ENCODE measurements around the gene CCDC74A.
A peak's percentile ranks its signal among the peaks of the same experiment; 100 is the strongest.
"Not testable (repeated sequence)": the region's sequence is repeated elsewhere in the genome, so short reads cannot be mapped to it uniquely, and the experiment has no call there.

CCDC74A gene

DNA sequence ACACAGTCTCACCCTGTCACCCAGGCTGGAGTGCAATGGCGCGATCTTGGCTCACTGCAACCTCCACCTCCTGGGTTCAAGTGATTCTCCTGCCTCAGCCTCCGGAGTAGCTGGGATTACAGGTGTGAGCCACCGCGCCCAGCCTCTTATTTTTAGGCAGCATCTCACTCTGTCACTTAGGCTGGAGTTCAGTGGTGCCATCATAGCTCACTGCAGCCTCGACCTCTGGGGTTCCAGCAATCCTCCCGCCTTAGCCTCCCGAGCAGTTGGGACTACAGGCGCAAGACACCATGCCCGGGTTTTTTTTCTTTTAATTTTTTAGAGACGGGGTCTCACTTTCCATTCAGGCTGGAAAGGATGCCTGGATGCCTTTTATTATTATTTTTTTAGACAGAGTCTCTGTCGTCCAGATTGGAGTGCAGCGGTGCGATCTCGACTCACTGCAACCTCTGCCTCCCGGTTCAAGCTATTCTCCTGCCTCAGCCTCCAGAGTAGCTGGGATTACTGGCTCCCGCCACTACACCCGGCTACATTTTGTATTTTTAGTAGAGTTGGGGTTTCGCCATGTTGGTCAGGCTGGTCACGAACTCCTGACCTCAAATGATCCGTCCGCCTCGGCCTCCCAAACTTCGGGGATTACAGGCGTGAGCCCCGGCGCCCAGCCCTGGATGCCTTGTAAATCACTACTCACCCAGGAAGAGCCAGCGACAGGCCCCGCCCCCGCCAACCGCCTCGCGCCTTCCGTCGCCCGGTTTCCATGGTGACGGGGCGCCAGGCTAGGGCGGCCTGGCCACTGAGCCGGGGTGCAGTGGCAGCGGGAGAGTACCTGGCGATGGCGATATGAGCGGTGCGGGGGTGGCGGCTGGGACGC is at the start of gene CCDC74A:
Gene CCDC74A (plus strand): TSS at position 758 of the 871 bp plus-strand sequence. CDS start 83 bp downstream, at position 841.
- peak; percentile 74 for DNase-seq

DNA sequence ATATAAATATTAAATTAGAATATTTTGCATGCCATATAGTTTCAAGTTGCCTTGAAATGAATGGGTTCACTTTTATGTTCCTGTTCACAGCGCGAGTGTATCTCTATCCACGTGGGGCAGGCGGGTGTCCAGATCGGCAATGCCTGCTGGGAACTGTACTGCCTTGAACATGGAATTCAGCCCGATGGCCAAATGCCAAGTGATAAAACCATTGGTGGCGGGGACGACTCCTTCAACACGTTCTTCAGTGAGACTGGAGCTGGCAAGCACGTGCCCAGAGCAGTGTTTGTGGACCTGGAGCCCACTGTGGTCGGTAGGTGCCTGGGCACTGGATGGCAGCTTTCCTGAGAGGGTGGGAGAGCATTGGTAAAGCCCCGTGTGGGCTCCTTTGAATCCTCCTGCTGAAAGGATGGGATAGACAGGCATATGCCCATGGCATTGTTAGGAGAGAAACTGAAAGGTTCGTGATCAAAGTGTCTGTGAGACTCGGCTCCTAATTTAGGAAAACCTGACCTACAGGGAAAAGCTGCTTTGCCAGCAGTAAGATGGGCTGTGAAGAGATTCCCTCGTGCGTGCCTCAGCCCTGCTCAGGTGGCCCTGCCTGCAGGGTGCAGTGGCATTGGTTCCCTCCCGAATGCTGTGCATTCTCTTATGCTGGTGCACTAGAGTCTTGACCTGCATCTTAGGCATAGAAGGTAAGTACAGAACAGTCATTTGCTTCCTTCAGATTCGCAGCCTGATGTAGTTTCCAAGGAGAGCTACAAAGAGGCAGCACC is 49.4 kb upstream of the CCDC74A start:
- DNase-seq: not testable (repeated sequence)

DNA sequence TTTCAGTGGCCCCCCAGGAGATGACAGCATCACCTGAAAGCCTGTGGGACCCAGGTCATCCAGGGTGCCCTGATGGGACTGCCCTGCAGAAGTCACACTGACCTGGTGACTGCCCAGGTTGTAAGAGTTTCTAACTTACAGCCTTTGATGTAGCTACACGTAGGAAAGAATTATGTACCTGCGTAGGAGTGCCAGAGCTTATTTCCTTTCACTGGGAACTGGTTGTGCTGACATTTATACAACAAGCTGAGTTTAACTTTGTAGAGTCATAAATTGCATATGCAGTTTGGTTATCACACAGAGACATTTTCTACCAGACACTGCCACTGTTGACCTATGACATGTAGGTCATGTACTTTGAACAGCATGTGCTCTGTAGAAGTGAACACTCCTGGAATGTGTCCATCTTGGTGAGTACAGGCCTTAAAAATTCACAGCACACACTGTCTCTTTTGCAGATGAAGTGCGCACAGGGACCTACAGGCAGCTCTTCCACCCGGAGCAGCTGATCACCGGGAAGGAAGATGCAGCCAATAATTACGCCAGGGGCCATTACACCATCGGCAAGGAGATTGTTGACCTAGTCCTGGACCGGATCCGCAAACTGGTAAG is 48.7 kb upstream of the CCDC74A start:
- DNase-seq: not testable (repeated sequence)

GRCh38 chr2:131480351-131480750 is 47.3 kb upstream of the CCDC74A start:
- not testable (repeated sequence) for DNase-seq

GRCh38 chr2:131482506-131483155 is 45.1 kb upstream of the CCDC74A start:
- not testable (repeated sequence) for DNase-seq

GRCh38 chr2:131483981-131484820 is 43.5 kb upstream of the CCDC74A start:
- not testable (repeated sequence) for DNase-seq

DNA sequence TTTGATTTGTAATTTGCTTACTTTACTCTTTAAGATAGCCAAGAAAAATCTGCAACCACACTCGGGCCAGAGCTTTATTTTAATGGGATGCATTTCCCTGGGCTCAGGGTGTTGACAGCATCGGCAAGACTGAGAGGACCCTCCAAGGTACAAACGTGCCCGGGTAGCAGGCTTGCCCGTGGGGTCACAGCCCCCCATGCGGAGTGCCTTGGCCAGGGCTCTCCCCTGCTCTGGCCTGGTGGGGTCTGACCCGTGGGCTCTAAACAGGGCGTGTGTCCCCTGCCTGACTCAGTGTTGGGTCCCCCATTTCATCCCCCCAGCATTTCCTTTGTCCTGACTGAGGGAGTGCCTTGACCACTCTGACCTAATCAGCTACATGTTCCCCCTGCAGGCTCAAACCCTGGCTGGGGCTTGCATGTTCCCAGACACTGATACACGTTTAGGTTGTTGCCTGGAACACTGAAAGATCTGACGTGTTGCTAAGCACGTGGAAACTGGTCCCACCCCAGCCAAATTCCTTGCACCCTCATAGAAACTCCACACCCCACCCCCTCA is 42.7 kb upstream of the CCDC74A start:
- DNase-seq: not testable (repeated sequence)

GRCh38 chr2:131486201-131486902 is 41.3 kb upstream of the CCDC74A start:
- peak; percentile 10 for DNase-seq

GRCh38 chr2:131488306-131489205 is 39.1 kb upstream of the CCDC74A start:
- peak; percentile 90 for DNase-seq

DNA sequence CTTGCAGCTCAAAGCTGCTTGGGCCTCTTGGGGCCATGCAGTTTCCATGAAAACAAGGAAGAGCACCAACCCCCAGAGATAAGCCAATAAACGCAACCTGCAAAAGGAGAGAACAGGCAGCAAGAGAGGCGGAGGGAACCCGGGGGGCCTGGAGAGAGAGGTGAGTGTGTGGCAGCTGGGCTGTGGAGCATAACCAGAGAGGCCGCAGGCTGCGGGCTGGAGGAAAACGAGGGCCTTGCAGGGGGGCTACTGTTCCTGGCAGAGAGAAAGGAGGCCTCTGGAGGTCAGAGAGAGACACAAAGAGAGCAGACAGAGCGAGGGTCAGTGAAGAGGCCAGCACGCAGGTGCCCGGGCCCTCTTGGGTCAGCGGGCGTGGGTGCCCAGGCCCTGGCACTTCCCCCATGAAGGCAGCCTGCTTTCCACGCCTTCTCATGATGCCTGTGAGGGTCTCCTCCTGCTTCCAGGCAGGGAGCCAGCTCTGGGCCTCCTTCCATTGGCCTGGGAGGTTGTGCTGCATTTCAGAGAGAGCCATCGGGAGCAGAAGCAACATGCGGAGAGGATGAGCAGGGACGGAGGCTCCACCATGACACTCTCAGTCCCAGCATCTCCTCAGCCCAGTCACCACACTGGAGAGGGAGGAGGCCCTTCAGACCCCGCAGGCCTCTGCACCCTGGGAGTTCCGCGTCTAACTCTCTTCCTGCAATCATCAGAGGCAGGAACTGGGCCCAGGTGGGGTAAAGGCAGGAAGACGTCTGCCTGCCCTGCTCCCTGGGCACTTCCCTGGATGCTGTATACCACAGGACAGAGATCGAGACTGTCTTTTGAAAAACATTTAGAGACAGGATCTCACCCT is 36.8 kb upstream of the CCDC74A start:
- DNase-seq: peak; percentile 43

GRCh38 chr2:131491469-131491836 is 36.2 kb upstream of the CCDC74A start:
- DNase-seq: peak; percentile 32

DNA sequence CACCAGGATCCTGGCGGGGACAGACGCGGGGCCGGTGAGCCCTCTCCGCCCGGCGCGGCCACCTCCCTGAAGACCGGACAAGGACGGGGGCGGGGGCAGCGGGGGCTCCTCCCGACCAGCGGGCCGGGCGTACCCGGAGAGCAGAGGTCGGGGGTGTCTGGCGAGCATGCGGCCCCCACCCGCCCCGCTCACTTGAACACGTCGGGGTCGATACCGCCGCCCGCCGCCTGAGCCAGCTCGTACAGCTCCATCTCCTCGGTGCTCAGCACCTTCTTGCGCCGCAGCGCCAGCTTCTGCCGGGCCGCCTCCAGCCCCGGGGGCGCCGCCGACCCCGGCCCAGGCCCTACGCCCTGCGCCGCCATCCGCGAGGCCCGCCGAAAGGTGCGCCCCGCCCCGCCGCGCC is 35.7 kb upstream of the CCDC74A start, which contains the start of gene MZT2A:
Gene MZT2A (minus strand): TSS at position 383 of the 403 bp plus-strand sequence. CDS start 21 bp downstream, at position 362.
- DNase-seq: not testable (repeated sequence)

GRCh38 chr2:131492418-131493198 is 35.1 kb upstream of the CCDC74A start:
- peak; percentile 97 for DNase-seq

- DNase-seq: no peak
These were observed 34.3 kb upstream of the CCDC74A start for GRCh38 chr2:131493199-131493968.

DNA sequence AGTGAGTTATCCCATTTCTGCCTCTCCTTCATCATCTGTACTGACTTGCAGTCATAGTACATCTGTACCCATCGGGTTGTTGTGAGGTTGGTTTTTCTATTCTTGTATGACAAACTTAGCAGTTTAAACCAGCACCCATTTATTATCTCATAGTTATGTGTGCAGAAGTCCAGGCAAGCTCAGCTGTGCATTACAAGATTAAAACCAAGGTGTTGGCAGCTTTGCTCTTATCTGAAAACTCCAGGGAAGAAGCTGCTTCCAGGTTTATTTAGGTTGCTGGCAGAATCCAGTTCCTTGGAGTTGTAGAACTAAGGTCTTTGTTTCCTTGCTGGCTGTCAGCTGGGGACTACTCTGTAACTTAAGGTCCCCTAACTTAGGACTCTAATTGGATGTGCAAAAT is 32.2 kb upstream of the CCDC74A start:
- not testable (repeated sequence) for DNase-seq

DNA sequence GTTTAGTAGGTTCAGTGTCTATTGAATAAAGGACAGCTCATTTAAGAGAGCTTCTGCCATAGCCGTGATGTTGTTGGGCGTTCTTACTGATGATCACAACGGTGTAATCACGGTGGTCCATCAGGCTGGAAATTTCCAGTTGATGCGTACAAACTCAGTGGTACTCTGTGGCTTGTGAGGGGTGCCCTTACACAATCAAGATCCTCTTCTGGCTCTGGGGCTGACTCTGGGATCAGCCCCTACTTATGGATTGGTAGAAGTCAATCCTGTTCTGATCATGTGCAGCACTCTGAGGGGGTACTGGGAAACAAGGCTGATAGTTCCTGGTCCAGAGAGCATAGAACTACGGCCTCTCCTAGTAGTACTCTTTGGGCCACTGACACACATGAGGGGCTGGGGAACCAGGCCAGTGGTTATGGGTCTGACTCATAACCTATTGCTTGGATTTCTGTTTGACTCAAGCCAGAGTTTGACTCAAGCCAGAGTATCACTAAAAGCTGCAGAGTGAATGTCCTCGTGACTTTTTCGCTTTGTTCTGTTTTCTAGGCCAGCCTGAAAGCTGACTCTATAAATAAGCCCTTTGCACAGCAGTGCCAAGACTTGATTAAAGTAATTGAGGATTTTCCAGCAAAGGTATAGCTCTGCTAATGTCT is 29.2 kb upstream of the CCDC74A start:
- not testable (repeated sequence) for DNase-seq
